Stimulated activated CD8-positive, alpha-beta memory T cell treated with anti-CD3 and anti-CD28 coated beads, Interleukin-15, amount 100 ng/mL, for 4 hours (primary cell): Measurements from ENCODE around the gene HEXA.

Source experiments
- DNase-seq, 2 donors: peaks; one replicate each; pipeline ENCODE4 v3.0.0-alpha.2; 2020; ENCODE audit warnings: low read depth in 2 of 2

The HEXA gene

GRCh38 chr15:72375501-72375845, 341 bp downstream of the HEXA start:
- no peak for DNase-seq

DNA sequence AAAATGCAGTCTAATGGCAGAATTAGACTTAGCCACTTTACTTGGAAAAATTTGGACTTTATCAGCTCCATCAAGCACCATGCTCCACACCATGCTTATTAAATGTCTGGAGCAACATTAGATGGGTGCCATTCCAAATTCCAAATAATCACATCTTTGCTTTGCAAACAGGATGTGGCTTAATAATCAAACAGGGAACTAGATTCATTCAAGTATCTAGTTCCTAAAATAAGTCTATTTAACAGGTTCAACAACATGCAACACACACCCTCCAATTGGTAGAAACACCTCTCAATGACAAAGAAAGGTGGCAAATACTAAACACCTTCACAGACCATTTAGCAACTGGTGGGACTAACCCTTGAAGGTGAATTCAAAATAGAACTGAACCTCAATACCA, 3.5 kb downstream of the HEXA start:
- no peak for DNase-seq

DNA sequence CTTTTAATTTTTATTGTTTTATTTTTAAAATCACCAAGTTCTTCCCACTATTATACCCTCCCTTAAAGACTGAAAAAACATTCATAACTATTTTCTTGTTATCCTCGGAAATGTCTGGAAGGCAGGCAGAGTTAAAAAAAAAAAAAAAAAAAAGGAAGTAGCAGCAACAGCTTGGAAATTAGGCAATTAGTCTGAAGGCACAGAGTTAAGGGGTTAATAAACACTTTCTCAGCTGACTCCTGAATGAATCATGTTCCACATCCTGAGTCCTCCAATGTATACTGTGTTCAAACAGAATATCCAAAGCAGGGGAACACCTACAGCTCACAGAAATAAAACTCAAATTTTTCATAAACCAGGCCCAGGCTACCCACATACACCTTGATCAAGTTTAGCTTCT, 5.8 kb downstream of the HEXA start:
- DNase-seq, result no peak

DNA sequence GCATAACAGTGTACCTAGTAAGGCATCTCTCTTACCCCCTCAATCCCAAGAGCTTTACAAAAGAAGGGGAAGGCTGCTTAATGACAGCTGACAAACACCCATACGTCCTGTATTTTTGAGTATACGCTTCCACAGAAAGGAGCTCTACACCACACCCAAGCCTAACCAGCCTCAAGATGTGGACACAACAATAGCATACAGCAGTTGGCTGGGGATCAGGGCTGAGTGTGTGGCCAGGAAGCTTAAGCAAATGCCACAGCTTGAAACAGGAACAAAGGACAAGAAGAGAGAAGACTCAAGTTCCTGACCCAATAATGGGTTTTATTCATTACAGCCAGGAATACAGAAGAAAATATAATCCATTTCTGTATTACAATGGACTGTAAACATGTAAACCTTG, 6.9 kb downstream of the HEXA start:
- no peak for DNase-seq

DNA sequence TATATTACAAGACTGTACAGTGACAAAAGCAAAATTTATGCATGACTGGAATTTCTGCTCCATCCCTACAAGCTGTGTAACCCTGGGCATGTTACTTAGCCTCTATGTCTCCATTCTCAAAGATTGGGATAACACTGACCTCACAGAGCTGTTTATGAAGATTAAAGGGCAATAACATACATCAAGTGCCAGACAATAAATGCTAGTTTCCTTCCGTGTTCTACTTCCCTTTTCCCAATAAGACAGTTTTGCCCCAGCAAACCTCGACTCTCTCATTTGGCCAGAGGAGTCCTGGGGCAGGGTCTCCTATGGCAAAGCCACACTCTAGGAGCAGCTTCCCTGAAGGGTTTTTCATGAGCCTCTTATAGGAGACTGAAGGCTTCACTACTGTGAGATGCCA, 7.5 kb downstream of the HEXA start:
- no peak for DNase-seq

- DNase-seq, result no peak
These were observed 10.0 kb downstream of the HEXA start for GRCh38 chr15:72365844-72366243.

- DNase-seq, result no peak
These were observed 14.6 kb downstream of the HEXA start for GRCh38 chr15:72361176-72361575.

GRCh38 chr15:72358650-72359171, 17.1 kb downstream of the HEXA start:
- no peak for DNase-seq

GRCh38 chr15:72358121-72358520, 17.7 kb downstream of the HEXA start:
- DNase-seq, result no peak

DNA sequence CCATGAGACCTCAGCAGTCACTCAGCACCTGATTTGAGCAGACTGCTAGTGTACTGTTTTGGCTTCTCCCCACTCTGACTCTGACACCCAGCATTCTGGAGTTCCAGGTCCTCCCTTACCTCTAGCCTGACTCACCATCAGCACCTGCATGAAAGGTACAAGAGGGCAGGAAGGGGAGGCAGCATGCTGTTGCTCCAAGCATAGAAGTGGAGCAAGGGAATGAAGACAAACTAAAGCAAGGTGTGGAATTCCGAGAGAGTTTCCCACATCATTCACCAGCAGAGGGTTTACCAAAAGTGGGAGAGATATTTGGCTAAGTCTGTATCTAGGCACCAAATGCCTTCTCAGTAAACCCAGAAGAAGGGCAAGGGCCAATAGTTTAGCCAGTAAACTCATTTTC, 21.3 kb downstream of the HEXA start:
- DNase-seq, result no peak

- DNase-seq, result no peak
These were observed 22.5 kb downstream of the HEXA start for GRCh38 chr15:72353266-72353665.

DNA sequence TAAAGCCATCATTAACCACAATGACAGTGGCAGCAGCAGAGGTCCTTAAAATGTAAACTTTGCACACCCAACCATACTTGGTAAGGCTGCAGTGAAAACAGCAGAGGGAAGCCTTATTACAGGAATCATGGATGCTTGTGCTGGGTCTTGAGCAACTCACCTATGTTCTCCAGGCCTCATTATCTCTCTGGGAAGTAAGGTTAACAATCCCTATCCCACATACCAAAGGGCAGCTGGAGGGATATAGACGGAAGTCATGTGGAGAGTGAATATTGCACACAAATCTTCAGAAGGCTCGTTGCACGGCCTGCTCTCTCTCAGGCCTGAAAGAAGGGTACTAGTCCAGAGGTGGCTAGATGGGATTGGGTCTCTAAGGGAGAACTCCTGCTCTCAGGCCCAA, 30.0 kb downstream of the HEXA start:
- DNase-seq, result no peak

GRCh38 chr15:72345280-72345679, 30.5 kb downstream of the HEXA start:
- DNase-seq, result no peak

DNA sequence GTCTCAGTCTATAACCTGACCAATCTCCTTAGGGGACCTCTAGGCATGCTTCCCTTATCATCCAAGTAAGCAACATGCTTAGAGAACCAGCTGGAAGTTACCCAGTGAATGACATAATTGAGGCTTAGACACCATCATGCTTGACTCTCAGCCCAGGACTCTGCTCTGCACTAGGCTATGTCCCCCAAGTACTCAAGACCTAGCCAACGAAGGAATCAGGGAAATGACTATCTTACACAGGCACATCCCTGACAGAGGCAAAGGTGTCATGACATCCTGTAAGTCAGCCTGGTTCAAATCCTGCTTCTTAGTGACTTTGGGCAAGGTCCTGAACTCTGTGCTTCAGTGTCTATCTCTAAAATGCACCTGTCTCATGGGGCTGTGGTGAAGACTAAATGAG, 31.2 kb downstream of the HEXA start:
- DNase-seq, result no peak

GRCh38 chr15:72342385-72342784, 33.4 kb downstream of the HEXA start:
- no peak for DNase-seq

DNA sequence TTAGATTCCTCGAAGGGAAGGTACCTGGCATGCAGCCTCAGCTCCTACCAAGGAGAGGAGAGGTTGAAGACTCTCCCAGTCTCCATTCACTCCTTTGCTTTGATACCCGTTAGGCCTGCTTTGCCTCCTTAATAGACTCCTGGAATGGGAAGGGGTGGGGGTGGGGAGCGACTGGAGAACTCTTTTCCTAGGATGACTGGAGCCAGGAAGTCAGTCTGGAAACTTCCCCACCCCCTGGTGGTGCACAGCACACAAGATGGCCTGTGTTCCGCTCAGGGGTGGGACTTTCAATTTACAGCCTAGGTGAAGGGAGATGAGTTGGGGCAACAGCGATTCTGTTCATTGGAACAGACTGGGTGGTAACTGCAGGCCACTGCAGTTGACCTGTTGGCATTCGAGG, 34.5 kb downstream of the HEXA start:
- DNase-seq, result no peak

- DNase-seq, result no peak
These were observed 35.4 kb downstream of the HEXA start for GRCh38 chr15:72340366-72340765.

DNA sequence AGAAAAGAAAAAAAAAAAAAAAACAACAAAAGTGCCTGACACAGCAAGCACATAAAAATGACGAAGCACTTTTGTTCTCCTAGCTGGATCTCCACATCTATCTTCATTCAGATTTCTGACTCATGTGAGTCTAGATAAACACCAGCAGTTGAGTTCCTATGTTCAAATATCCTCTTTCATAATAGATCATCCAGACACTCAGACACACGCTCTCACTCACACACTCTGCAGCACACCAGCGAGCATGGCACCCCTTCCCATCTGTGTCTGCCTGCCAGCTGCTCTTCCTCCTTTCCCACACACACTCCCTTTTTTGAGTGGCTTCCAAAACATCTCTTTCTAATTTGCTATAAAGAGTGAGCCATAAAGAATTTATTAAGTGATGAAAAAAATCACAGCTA, 36.0 kb downstream of the HEXA start:
- DNase-seq, result no peak

GRCh38 chr15:72338617-72339321, 37.0 kb downstream of the HEXA start:
- DNase-seq, result no peak

DNA sequence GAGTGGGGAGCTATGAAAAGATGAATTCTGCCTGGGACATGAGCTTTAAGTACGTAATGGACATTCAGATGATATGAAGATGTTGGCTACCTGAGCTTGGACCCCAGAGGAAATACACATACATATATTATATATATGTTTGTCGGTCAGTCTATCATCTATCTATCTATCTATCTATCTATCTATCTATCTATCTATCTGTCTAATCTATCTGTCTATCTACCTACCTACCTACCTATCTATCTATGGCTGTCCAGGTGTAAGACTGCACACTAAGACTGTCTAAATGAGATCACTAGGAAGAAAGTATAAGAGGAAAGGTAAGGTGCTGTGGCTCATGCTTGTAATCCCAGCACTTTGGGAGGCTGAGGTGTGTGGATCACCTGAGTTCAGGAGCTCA, 37.7 kb downstream of the HEXA start:
- DNase-seq, result no peak

DNA sequence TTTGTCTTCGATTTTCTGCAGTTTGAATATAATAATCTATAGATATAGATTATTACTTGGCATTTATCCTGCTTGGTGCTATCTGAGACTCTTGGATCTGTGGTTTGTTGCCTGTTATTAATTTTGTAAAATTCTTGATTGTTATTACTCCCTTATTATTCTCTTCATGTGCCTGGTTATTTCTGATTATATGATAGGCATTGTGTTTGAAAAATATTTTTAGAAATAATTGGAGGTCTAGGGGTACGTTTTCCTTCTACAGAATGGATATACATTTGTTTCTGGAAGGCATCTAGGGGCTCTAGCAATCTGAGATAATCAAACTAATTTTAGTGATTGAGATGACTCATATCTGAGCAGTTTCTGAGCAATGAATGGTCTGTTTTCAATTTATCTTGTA, 41.0 kb downstream of the HEXA start:
- DNase-seq, result no peak

GRCh38 chr15:72331021-72331420, 44.8 kb downstream of the HEXA start:
- DNase-seq, result no peak

DNA sequence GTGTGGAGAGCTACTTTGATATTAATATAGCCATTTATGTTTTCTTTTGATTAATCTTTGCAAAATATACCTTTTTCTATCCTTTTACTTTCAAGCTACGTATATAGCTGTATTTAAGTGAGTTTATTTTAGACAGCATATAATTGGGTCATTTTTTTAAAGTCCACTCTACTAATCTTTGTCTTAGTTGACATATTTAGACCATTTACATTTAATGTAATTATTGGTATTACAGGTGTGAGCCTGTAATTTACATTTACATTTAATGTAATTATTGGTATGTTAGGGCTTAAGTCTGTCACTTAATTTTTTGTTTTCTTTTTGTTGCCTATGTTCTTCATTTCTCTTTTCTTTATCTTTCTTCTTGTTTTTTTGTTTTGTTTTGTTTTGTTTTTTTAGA, 52.1 kb downstream of the HEXA start:
- no peak for DNase-seq

GRCh38 chr15:72319985-72320671, 55.7 kb downstream of the HEXA start, which contains the start of gene CELF6:
TSS of gene CELF6 (minus strand) at chr15:72320157. CDS start at chr15:72319874, 283 bp downstream.
- DNase-seq, result peak; percentile 66
